NCI-H526 treated with DMSO at 0.1 percent for 48 hours (cell line): ENCODE data around the gene GREM1.

Experiments used
- DNase-seq: peaks from one replicate; lab custom pipeline; 2025; lab: John Stamatoyannopoulos, UW

Gene GREM1

DNA sequence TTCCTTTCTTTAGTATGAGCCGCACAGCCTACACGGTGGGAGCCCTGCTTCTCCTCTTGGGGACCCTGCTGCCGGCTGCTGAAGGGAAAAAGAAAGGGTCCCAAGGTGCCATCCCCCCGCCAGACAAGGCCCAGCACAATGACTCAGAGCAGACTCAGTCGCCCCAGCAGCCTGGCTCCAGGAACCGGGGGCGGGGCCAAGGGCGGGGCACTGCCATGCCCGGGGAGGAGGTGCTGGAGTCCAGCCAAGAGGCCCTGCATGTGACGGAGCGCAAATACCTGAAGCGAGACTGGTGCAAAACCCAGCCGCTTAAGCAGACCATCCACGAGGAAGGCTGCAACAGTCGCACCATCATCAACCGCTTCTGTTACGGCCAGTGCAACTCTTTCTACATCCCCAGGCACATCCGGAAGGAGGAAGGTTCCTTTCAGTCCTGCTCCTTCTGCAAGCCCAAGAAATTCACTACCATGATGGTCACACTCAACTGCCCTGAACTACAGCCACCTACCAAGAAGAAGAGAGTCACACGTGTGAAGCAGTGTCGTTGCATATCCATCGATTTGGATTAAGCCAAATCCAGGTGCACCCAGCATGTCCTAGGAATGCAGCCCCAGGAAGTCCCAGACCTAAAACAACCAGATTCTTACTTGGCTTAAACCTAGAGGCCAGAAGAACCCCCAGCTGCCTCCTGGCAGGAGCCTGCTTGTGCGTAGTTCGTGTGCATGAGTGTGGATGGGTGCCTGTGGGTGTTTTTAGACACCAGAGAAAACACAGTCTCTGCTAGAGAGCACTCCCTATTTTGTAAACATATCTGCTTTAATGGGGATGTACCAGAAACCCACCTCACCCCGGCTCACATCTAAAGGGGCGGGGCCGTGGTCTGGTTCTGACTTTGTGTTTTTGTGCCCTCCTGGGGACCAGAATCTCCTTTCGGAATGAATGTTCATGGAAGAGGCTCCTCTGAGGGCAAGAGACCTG is 13.2 kb downstream of the GREM1 start:
- no peak for DNase-seq

- DNase-seq: no peak
Observed at GRCh38 chr15:32732574-32733157, 14.9 kb downstream of the GREM1 start.

DNA sequence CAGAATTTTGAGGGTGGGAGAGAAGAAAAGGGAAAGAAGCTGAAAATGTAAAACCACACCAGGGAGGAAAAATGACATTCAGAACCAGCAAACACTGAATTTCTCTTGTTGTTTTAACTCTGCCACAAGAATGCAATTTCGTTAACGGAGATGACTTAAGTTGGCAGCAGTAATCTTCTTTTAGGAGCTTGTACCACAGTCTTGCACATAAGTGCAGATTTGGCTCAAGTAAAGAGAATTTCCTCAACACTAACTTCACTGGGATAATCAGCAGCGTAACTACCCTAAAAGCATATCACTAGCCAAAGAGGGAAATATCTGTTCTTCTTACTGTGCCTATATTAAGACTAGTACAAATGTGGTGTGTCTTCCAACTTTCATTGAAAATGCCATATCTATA is 15.5 kb downstream of the GREM1 start:
- no peak for DNase-seq

DNA sequence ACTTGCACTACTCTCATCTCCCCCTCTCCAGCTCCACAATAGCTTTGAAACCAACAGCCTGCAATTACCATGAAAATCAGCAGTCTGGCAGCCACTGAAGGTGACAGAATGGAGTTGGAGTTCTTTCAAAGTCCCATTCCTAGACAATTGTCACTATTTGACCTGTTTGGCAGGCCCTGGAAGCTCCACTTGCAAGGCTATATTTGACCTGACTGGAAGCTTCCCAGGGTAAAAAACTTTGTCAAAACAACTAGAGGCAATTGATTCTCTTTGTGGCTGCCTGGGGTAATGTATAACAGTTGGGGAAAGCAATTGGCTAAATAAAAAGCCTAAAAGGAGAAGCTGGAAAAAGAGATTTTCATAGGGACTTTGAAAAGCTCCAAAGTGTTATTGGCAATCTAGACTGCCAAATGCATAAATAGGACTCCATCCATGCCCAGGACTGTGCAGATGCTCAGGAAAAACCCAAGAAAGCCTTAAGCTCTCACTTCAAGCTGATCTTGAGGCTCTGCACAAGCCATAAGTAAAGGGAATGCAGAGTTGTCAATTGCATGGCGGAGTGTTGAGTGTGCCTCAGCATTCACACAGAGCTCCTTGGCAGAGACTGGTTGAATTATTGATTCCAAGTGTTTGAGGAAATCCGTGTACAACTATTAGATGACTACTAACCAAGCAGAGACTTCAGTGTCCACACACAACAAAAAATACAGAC is 18.3 kb downstream of the GREM1 start:
- DNase-seq: no peak

GRCh38 chr15:32736701-32737061 is 18.9 kb downstream of the GREM1 start:
- DNase-seq: no peak

DNA sequence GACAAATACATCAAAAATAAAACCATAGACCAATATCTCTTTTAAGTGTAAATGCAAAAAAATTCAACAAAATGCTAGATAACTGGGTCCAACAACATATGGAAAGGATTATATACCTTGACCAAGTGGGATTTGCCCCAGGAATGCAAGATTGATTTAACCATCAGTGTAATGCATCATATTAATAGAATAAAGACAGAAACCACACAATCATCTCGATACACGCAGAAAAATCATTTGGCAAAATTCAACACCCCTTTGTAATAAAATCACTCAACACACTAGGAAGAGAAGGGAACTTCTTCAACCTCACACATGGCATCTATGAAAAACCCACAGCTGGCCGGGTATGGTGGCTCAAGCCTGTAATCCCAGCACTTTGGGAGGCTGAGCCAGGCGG is 19.5 kb downstream of the GREM1 start:
- no peak for DNase-seq

DNA sequence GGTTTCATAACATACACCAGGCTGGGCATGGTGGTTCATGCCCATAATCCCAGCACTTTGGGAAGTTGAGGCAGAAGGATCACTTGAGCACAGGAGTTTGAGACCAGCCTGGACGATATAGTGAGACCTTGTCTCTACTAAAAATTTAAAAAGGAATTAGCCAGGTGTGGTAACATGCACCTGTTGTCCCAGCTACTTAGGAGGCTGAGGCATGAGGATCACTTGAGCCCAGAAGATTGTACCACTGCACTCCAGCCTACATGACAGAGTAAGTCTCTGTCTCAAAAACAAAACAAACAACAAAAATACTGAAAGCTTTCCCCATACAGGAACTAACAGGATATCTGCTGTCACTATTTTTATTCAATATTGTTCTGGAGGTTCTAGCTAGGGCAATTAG is 20.9 kb downstream of the GREM1 start:
- no peak for DNase-seq

- DNase-seq: no peak
Observed at GRCh38 chr15:32739522-32740063, 21.8 kb downstream of the GREM1 start.

DNA sequence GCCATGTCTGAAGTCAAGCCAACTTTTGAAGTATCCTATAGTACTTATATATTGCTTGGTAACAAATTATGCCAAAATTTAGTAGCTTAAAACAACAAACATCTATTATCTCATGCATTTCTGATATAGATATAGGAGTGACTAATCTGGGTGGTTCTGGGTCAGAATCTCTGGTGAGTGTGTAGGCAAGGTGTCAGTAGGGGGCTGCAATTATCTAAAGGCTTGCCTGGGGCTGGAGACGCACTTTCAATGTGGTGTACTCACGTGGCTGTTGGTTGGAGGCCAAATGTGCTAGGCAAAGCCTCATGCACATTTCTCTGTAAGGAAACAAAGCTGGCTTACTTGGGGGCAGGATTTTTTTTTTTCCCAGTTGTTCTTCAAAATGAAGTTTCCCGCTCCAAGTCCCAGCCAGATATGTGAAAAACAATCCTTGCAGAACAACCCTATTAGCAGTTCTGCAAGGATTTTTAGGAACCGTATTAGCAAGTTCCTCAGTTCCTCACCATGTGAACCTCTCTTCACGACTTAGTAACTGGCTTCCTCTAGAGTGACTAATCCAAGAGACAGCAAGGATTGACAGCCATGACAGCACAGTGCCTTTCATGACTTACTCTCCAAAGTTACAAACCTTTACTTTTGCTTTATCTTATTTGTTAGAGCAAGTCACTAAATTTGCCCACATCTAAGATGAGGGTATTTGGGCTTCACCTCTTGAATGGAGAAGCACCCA is 25.8 kb downstream of the GREM1 start:
- DNase-seq: no peak

DNA sequence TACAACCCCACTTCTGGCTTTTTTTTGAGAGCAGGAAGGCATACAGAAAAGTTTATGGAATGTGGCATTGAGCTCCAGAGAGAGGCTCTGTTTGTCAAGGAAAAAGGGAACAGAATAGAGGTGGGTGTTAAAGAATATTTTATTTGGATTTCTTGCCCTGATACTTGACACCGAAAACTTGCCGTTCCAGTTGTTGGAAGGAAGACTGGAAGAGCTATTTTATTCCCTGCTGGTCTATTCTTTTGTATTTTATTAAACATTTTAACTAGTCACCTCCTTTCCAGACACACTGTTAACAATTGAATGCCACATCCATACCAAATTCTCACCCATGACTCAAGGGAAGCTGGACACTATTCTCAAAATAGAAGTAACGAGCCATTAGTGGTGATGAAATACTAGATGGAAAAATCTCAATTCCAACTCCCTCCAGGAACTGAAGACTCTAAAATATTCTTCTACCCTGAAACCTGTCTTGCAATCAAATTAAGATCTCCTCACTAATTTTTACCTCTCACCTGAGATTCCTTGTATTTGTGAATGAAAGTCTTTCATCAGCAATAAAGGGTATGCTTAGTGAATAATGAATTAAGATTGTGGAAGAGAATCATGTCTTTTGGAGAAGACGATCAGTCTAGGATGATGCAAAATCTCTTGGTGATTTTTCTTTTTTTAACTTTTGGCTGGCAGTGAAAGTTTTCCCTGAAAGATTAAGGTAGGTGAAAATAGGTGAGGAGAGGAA is 28.5 kb downstream of the GREM1 start:
- DNase-seq: no peak

DNA sequence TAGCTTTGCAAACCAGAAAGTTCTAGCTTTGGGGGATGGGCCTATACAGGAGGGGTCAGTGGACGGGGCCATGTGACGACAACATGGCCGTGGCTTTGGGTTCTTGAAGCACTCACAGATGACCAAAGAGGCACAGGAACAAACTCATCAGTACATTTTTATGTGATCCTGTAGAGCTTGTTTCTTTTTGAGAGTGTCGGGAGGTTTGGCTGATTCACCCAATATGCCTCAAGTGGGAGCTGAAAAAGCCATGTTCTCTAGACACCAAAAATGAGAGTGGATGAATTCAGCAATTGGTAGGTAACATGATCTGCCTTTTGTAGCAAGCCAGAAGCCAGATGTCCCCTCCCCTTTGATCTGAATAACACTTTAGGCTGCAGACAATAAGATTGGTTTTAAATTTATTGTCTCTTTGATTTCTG is 30.1 kb downstream of the GREM1 start:
- no peak for DNase-seq

- DNase-seq: no peak
Observed at GRCh38 chr15:32750979-32751378, 33.2 kb downstream of the GREM1 start.

DNA sequence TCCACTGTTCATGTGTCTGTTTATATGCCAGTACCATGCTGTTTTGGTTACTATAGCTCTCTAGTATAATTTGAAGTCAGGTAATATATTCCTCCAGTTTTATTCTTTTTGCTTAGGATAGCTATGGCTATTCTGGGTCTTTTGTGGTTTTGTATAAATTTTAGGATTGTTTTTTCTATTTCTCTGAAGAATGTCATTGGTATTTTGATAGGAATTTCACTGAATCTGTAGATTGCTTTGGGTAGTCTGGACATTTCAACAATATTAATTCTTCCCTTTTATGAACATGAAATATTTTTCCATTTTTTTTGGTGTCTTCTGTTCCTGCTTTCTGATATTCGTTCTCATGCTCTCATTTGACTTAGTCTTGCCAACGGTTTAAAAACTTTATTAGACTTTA is 39.6 kb downstream of the GREM1 start:
- no peak for DNase-seq

- no peak for DNase-seq
Observed at GRCh38 chr15:32763295-32763694, 45.5 kb downstream of the GREM1 start.

- no peak for DNase-seq
Observed at GRCh38 chr15:32765236-32765635, 47.4 kb downstream of the GREM1 start.

DNA sequence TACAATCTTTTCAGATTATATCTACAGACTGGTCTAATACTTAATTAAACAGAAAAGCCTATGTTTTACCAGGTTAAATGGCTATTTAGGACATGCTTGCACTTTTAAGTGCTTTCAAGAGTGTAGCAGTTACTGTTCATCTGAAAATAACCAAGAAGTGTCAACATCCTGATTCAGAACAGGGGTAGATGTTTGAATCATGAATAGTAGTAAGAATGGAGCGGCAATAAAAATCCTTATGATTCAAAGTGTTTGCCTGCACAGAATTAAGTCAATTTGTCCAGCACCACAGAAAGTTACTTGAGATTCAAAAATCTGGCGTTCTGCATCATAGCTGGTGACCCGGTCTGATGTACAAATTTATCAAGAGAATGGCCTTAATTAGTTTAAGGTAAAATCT is 48.3 kb downstream of the GREM1 start:
- DNase-seq: no peak

DNA sequence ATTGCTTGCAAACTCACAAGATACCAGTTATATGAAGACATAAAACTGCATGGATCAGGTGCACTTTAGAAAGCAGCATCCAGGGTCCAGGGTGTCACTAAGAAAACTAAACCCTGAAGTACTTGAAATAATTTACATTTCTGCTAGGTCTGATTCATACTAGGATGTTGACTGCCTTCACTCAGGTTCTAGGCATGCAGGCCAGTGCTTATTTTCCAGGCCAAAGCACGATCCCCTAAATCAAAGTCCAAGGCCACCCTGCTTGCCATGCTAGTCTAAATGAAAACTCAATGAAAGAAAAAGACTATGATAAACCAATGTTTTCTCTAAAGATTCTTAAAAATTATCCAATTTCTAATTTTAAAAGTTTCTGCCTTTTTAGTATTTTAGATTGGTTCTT is 49.4 kb downstream of the GREM1 start:
- no peak for DNase-seq

- no peak for DNase-seq
Observed at GRCh38 chr15:32774022-32774421, 56.2 kb downstream of the GREM1 start.

DNA sequence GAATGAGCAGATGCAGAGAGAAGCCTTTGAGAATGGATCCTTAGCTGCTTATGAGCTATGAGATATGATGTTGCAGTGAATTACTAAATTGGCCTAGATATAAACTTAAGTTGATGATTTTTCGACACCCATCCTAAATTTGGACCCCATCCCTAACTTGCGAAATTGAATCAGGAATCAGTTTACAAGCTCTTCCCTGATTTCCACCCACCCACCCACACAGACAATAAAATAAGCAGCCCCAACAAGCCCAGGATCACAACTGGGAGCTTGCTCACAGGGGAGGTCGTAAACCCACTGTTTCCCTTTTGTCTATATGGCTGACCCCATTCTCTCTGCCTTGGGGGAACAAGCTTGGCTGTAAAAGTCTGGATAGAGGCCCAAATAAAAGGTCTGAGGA is 57.3 kb downstream of the GREM1 start:
- DNase-seq: no peak

DNA sequence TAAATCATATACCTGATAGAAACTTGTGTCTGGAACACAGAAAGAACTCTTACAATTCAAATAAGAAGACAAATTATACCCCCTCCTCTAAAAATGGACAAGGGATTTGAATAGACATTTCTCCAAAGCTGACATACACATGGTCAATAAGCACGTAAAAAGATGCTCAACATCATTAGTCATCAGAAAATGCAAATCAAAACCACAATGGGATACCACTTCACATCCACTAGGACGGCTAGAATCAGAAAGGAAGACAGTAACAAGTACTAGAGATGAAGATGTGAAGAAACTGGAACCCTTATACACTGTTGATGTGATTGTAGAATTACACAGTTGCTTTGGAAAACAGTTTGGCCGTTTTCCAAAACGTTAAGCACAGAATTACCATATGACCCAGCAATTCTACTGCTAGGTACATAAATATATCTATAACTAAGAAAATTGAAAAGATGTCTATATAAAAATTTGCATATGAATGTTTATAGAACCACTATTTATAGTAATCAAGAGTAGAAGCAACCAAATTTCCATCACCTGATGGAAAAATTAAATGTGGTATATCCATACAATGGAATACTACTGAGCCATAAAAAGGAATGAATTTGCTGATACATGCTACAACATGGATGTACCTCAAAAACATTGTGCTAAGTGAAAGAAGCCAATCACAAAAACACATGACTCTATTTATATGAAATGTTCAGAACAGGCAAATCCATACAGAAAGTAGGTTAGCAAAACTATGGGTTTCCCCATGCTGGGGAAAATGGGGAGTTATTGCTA is 60.8 kb downstream of the GREM1 start:
- peak; percentile 54 for DNase-seq
